Activated B cell treated with CpG ODN at 0.5 μM for 24 hours (primary cell): ENCODE results near the gene PITRM1. TPM values are rescaled to one million over a fixed set of nuclear protein-coding genes. Genes with fewer than 3 reads are reported as not detected.

ENCODE experiments used
- ATAC-seq: fragments of 200-7000 bp; cut with Tn5 transposase; one replicate; pipeline ENCODE4 v1.10.0; 2021; ENCODE audit warnings: low read depth, mild to moderate bottlenecking, moderate library complexity
- CTCF ChIA-PET: fragments of 350-600 bp; sonication (Branson Sonifier 250); formaldehyde crosslinking; loops from one replicate; lab custom pipeline; 2021; ENCODE audit warnings: antibody characterized with exemption; lab: Charles Lee
- POLR2A ChIA-PET: fragments of 350-600 bp; sonication (Branson Sonifier 250); formaldehyde crosslinking; loops from one replicate; lab custom pipeline; 2021; ENCODE audit warnings: antibody characterized with exemption; lab: Charles Lee
- DNase-seq: peaks from one replicate; pipeline ENCODE4 v3.0.0; 2022
- H3K27ac Mint-ChIP-seq: one replicate; pipeline ENCODE4 v1.8.0; 2020; ENCODE audit warnings: mixed read lengths
- H3K27me3 Mint-ChIP-seq: one replicate; pipeline ENCODE4 v1.8.0; 2021; ENCODE audit warnings: mixed read lengths
- H3K36me3 Mint-ChIP-seq: one replicate; pipeline ENCODE4 v1.8.0; 2021; ENCODE audit warnings: low read depth, mixed read lengths
- H3K4me1 Mint-ChIP-seq: one replicate; pipeline ENCODE4 v1.8.0; 2021; ENCODE audit warnings: mixed read lengths
- H3K4me3 Mint-ChIP-seq: one replicate; pipeline ENCODE4 v1.8.0; 2020; ENCODE audit warnings: mild to moderate bottlenecking, mixed read lengths
- H3K9me3 Mint-ChIP-seq: one replicate; pipeline ENCODE4 v1.8.0; 2020; ENCODE audit warnings: mixed read lengths
- intact Hi-C: fragments of 100-400 bp; cut with micrococcal nuclease; formaldehyde crosslinking; loops from one replicate; pipeline ENCODE4 v1.15.1; 2024
- total RNA-seq: library from RNA; stranded (reverse); gene quantifications from 2 replicates; pipeline ENCODE4 v1.2.3, GENCODE V29; 2022
- TF ChIP-seq, protein P1 (sequence below): fragments of 200-600 bp; IDR thresholded peaks from one replicate; pipeline ENCODE4 v1.8.0; 2022; ENCODE audit warnings: antibody characterized with exemption, mild to moderate bottlenecking

Gene PITRM1
- total RNA-seq, 1 donor from 2014 or later: 60.7 TPM

DNA sequence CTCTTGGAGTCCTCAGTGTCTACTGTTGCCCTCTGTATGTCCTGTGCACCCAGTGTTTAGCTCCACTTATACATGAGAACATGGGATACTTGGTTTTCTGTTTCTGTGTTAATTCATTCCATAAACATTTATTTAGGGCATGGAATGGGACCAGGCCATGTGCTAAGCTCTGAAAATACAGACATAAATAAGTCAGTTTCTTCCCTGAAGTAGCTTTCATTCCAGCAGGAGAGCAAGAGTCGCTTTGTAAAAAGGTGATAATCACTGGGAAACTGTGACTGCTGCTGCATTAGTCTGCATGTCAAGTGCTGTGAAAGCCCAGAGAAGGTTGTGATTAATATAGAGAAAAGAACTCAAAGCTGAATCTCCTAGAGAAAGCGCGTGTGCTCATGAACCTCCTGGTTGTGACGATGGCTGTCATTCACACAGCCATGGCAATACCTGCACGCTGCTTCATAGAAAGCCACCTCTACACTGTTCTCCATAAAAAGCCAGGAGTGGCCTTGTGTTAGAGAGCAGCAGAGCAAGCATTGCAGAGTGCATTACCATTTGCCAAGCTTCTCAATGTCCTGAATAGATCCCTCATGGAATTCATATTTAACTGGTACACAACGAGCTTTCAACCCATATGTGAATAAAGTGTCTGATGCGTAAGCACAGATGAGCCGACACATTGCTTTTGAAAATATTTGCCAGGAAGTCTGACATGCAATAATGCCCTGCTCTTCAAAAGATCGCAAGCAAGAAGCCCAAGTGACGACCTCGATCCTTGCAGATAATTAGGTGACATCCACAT is 30.6 kb upstream of the PITRM1 start:
- H3K27me3 Mint-ChIP-seq: peaks cover 30% of the 10 kb centered on the region
- CTCF ChIA-PET: no interaction called here
- H3K4me3 Mint-ChIP-seq: no peak overlapping the region

DNA sequence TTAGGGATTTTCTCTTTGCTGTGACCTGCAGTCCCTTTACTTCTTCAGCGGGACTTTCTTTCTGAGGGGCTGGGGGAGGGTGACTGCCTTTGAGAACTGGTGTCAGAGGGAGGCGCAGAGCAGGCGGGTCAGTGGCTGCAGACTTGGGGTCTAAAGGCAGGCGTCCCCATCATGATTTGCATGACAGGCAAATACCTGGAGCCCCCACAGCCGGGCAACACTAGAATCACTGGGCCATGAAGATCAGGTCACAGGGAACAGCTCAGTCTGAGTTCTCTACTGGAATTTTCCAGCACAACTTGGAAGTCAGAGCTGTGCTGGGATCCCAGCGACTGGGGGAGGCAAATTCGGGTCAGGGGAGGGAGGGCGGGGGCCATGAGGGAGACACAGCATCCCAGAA is 29.2 kb upstream of the PITRM1 start:
- intact Hi-C loops: no loop called here
- Mint-ChIP-seq H3K27me3 (peaks cover 37% of the 10 kb centered on the region), H3K27ac (no peak overlapping the region), H3K9me3 (no peaks in the 10 kb centered on the region), H3K4me1 (peaks cover 7% of the 10 kb centered on the region), H3K36me3 (no peaks in the 10 kb centered on the region), H3K4me3 (no peak overlapping the region)
- TF ChIP-seq, protein P1, sequence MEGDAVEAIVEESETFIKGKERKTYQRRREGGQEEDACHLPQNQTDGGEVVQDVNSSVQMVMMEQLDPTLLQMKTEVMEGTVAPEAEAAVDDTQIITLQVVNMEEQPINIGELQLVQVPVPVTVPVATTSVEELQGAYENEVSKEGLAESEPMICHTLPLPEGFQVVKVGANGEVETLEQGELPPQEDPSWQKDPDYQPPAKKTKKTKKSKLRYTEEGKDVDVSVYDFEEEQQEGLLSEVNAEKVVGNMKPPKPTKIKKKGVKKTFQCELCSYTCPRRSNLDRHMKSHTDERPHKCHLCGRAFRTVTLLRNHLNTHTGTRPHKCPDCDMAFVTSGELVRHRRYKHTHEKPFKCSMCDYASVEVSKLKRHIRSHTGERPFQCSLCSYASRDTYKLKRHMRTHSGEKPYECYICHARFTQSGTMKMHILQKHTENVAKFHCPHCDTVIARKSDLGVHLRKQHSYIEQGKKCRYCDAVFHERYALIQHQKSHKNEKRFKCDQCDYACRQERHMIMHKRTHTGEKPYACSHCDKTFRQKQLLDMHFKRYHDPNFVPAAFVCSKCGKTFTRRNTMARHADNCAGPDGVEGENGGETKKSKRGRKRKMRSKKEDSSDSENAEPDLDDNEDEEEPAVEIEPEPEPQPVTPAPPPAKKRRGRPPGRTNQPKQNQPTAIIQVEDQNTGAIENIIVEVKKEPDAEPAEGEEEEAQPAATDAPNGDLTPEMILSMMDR: no peak
- CTCF ChIA-PET: interaction anchor here (0.7 kb wide), 1 partner anchor 1564 kb away, joined by 3 read pairs; no protein-coding TSS in a partner anchor
- POLR2A ChIA-PET: no interaction called here
- ATAC-seq: no peak
- no peak for DNase-seq

More for the DNA sequence above, 30.6 kb upstream of the PITRM1 start:
- ATAC-seq (no peak), DNase-seq (no peak)
- peaks cover under 1% of the 10 kb centered on the region for H3K4me1 Mint-ChIP-seq
- no peaks in the 10 kb centered on the region for H3K36me3 Mint-ChIP-seq
- H3K27ac Mint-ChIP-seq: no peak overlapping the region
- intact Hi-C loops: no loop called here
- TF ChIP-seq, protein P1: no peak
- H3K9me3 Mint-ChIP-seq: no peaks in the 10 kb centered on the region
- POLR2A ChIA-PET: no interaction called here

DNA sequence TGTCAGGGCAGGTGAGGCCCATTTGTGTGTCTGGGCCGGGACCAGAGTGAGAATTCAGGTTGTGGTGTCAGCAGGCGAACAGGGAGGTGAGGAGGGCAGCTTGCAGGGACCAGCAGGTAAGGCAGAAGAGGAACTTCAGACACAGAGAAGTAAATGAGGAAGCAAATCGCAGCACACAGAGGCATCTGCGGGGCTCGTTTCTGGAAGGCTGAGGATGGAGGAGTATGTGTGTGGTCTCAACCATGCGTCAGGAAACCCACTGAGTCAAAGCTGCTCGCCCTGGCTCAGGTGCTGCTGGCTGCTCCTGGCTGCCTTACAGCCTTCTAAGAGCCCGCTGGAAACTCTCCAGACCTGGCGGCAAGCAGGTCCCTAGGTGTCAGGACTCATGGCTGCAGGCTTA is 26.9 kb upstream of the PITRM1 start:
- Mint-ChIP-seq H3K27ac (no peak overlapping the region), H3K36me3 (no peaks in the 10 kb centered on the region), H3K27me3 (peaks cover 45% of the 10 kb centered on the region), H3K4me3 (no peak overlapping the region), H3K9me3 (no peaks in the 10 kb centered on the region), H3K4me1 (peaks cover 7% of the 10 kb centered on the region)
- ATAC-seq (peak; percentile 28), DNase-seq (no peak)
- POLR2A ChIA-PET: no interaction called here
- CTCF ChIA-PET: interaction anchor here (3.6 kb wide), 1 partner anchor 1567 kb away, joined by 28 read pairs; no protein-coding TSS in a partner anchor
- intact Hi-C loops: loop anchor here (5.0 kb wide), 1 partner anchor 38 kb away; no protein-coding TSS in a partner anchor
- TF ChIP-seq, protein P1: no peak

DNA sequence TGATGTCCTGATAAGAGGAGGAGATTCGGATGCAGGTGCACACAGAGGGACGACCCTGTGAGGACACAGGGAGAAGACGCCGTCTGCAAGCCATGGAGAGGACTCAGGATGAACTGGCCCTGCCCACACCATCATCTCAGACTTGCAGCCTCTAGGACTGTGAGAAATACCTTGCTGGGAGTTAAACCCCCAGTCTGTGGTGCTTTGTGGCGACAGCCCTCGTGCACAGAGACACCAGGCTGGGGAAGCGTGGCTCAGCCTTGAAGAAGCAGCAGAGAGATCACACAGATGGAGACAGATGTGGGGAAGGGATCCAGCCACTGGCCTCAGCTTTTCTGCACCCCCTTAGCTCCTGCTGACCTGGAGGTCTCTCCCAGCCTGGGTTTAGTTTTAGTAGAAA is 26.3 kb upstream of the PITRM1 start:
- intact Hi-C loops: loop anchor here (5.0 kb wide), 1 partner anchor 38 kb away; no protein-coding TSS in a partner anchor
- no peaks in the 10 kb centered on the region for H3K36me3 Mint-ChIP-seq
- H3K4me3 Mint-ChIP-seq: no peak overlapping the region
- peaks cover 7% of the 10 kb centered on the region for H3K4me1 Mint-ChIP-seq
- H3K27me3 Mint-ChIP-seq: peaks cover 43% of the 10 kb centered on the region
- DNase-seq (no peak), ATAC-seq (no peak)
- no peaks in the 10 kb centered on the region for H3K9me3 Mint-ChIP-seq
- POLR2A ChIA-PET: no interaction called here
- TF ChIP-seq, protein P1: no peak
- CTCF ChIA-PET: interaction anchor here (3.6 kb wide), 1 partner anchor 1568 kb away, joined by 28 read pairs; no protein-coding TSS in a partner anchor
- no peak overlapping the region for H3K27ac Mint-ChIP-seq

DNA sequence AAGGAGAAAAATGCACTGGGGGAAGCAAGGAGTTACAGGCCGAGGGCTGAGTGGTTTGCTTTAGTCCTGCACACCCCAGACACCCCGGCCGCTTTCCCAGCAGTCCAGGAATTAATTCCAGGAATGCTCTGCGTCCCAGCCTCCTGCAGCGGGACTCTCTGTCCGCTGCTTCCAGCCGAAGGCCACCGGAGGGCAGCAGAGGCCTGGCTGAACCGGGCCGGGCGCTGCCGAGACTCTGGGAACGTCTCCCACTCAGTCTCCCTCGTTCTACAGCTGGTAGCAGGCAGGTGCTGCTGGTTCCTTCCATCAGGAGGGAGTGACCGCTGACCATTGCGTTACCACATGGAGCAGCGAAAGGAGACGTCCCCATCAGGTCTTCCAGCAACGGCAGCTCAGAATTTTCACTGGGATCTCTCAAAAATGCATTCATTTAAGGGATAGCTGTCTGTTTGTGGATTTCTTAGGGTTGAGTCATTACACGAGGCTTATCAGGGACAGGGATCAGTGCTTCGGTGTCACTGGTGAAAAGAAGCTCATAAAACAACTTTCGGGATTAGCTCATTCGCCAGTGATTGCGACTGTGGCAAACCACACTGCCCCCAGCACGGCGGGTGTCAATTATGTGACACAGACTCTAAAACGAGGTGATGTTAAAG is 24.9 kb upstream of the PITRM1 start:
- peaks cover 7% of the 10 kb centered on the region for H3K4me1 Mint-ChIP-seq
- POLR2A ChIA-PET: interaction anchor here (1.4 kb wide), 1 partner anchor 588 kb away, joined by 3 read pairs; the partner anchor contains the start of gene KLF6
- ATAC-seq (no peak), DNase-seq (peak; percentile 27)
- intact Hi-C loops: loop anchor here (1.0 to 5.0 kb wide), 3 partner anchors 40 to 1570 kb away; no protein-coding TSS in a partner anchor
- CTCF ChIA-PET: interaction anchor here (0.8 to 3.6 kb wide), 8 partner anchors 12 to 1618 kb away, joined by 3 to 28 read pairs (median 4); no protein-coding TSS in a partner anchor
- H3K9me3 Mint-ChIP-seq: no peaks in the 10 kb centered on the region
- no peaks in the 10 kb centered on the region for H3K36me3 Mint-ChIP-seq
- peaks cover 35% of the 10 kb centered on the region for H3K27me3 Mint-ChIP-seq
- no peak overlapping the region for H3K27ac Mint-ChIP-seq
- H3K4me3 Mint-ChIP-seq: no peak overlapping the region
- TF ChIP-seq, protein P1: peak; percentile 17
